Peyer's patch (tissue), 4 donors: ENCODE measurements around the gene RAB44. TPM values are rescaled to one million over a fixed set of nuclear protein-coding genes. Genes with fewer than 3 reads are reported as not detected.

Experiments used
- DNase-seq, 3 donors: peaks; one replicate each; pipeline ENCODE4 v3.0.0-alpha.2; 2017 to 2019
- H3K27ac ChIP-seq, 4 donors: fragments of 200-600 bp; sonication (generic); one replicate each; pipeline ENCODE4 v1.5.1; 2016 to 2019
- H3K27me3 ChIP-seq, 2 donors: fragments of 200-600 bp; sonication (generic); one replicate each; pipeline ENCODE4 v1.5.1; 2019
- H3K36me3 ChIP-seq, 3 donors: fragments of 200-600 bp; sonication (generic); one replicate each; pipeline ENCODE4 v1.5.1; 2016 to 2019
- H3K4me1 ChIP-seq, 4 donors: fragments of 200-600 bp; sonication (generic); one replicate each; pipeline ENCODE4 v1.5.1; 2016 to 2019
- H3K4me3 ChIP-seq, 4 donors: fragments of 200-600 bp; sonication (generic); 1 replicate in 3 of 4; 2 replicates in 1 of 4; pipeline ENCODE4 v1.5.1; 2016 to 2019; ENCODE audit warnings: mild to moderate bottlenecking in 1 of 4
- H3K9me3 ChIP-seq, 4 donors: fragments of 200-600 bp; sonication (generic); one replicate each; pipeline ENCODE4 v1.5.1; 2016 to 2019; ENCODE audit warnings: mild to moderate bottlenecking in 1 of 4
- CTCF ChIP-seq, 6 experiments: fragments of 450-650 bp in 4 of 6; fragments of 200-600 bp in 2 of 6; sonication (generic) in 1 of 6; IDR thresholded peaks; one replicate each; pipeline ENCODE4 v1.5.1; 2017 to 2019; ENCODE audit warnings: antibody characterized with exemption in 6 of 6, mild to moderate bottlenecking in 3 of 6, moderate library complexity in 1 of 6
- POLR2A ChIP-seq, 2 donors: fragments of 450-650 bp; IDR thresholded peaks; one replicate each; pipeline ENCODE4 v1.5.1; 2017; ENCODE audit warnings: antibody characterized with exemption in 2 of 2, mild to moderate bottlenecking in 2 of 2, moderate library complexity in 2 of 2
- total RNA-seq, 4 donors: library from RNA; depleted of rRNA; stranded (reverse); fragments of >200 nt; gene quantifications; one replicate each; pipeline ENCODE4 v1.1.0, GENCODE V29; 2016

The RAB44 gene
- total RNA-seq, 4 donors from 2014 or later: 0.47 to 3.3 (median 0.80) TPM

- Histone ChIP-seq H3K9me3 (no peaks in the 10 kb centered on the region), H3K4me3 (no peak overlapping the region), H3K27me3 (no peaks in the 10 kb centered on the region), H3K4me1 (peaks cover 0 to 12% (median 7%) of the 10 kb centered on the region in 4 donors), H3K27ac (no peak overlapping the region), H3K36me3 (no peaks in the 10 kb centered on the region)
- TF ChIP-seq CTCF (IDR thresholded peaks at IDR 0.05) (no peak), POLR2A (IDR thresholded peaks at IDR 0.05) (no peak)
- DNase-seq: no peak
Measured at GRCh38 chr6:36670271-36670670, 27.4 kb upstream of the RAB44 start.

GRCh38 chr6:36671687-36672375 is 25.8 kb upstream of the RAB44 start:
- Histone ChIP-seq H3K4me1 (peaks cover 0 to 16% (median 5%) of the 10 kb centered on the region in 4 donors), H3K27ac (peak overlapping the region in 1 of 4 donors; percentile 29), H3K36me3 (no peaks in the 10 kb centered on the region), H3K27me3 (no peaks in the 10 kb centered on the region), H3K9me3 (no peaks in the 10 kb centered on the region), H3K4me3 (no peak overlapping the region)
- TF ChIP-seq POLR2A (IDR thresholded peaks at IDR 0.05): no peak
- TF ChIP-seq CTCF (IDR thresholded peaks at IDR 0.05): no peak
- DNase-seq: no peak

- no peak for TF ChIP-seq POLR2A (IDR thresholded peaks at IDR 0.05)
- TF ChIP-seq CTCF (IDR thresholded peaks at IDR 0.05): no peak
- H3K9me3 ChIP-seq: no peaks in the 10 kb centered on the region
- H3K27me3 ChIP-seq: no peaks in the 10 kb centered on the region
- H3K27ac ChIP-seq: no peak overlapping the region
- DNase-seq: no peak
- no peaks in the 10 kb centered on the region for H3K36me3 ChIP-seq
- peaks cover 0 to 25% (median 4%) of the 10 kb centered on the region in 4 donors for H3K4me1 ChIP-seq
- no peak overlapping the region for H3K4me3 ChIP-seq
Measured at GRCh38 chr6:36673882-36674281, 23.7 kb upstream of the RAB44 start.

- no peak for DNase-seq
- H3K9me3 ChIP-seq: no peaks in the 10 kb centered on the region
- H3K27ac ChIP-seq: no peak overlapping the region
- H3K4me1 ChIP-seq: peaks cover 3 to 25% (median 4%) of the 10 kb centered on the region in 4 donors
- H3K4me3 ChIP-seq: no peak overlapping the region
- H3K36me3 ChIP-seq: no peaks in the 10 kb centered on the region
- no peaks in the 10 kb centered on the region for H3K27me3 ChIP-seq
- TF ChIP-seq POLR2A (IDR thresholded peaks at IDR 0.05) (no peak), CTCF (IDR thresholded peaks at IDR 0.05) (no peak)
Measured at GRCh38 chr6:36674942-36675341, 22.7 kb upstream of the RAB44 start.

GRCh38 chr6:36676141-36677058 is 21.2 kb upstream of the RAB44 start:
- Histone ChIP-seq H3K27me3 (no peaks in the 10 kb centered on the region), H3K27ac (peak overlapping the region in 3 of 4 donors; percentile 48 to 98 (median 98)), H3K4me1 (peaks cover 3 to 25% (median 7%) of the 10 kb centered on the region in 4 donors), H3K9me3 (no peaks in the 10 kb centered on the region), H3K36me3 (no peaks in the 10 kb centered on the region), H3K4me3 (no peak overlapping the region)
- TF ChIP-seq POLR2A (IDR thresholded peaks at IDR 0.05) (no peak), CTCF (IDR thresholded peaks at IDR 0.05) (no peak)
- DNase-seq: no peak
